Tibial nerve (tissue), 4 donors: ENCODE measurements around the gene RPTOR.

Source experiments
- EP300 ChIP-seq, 2 donors: sonication (generic); formaldehyde crosslinking; IDR thresholded peaks; one replicate each; pipeline ENCODE4 v1.6.1; 2017; ENCODE audit warnings: antibody characterized with exemption in 2 of 2, mild to moderate bottlenecking in 1 of 2
- POLR2A ChIP-seq, 2 donors: fragments of 450-650 bp; IDR thresholded peaks; one replicate each; pipeline ENCODE4 v1.6.1; 2017; ENCODE audit warnings: antibody characterized with exemption in 2 of 2, mild to moderate bottlenecking in 2 of 2, moderate library complexity in 2 of 2
- TF ChIP-seq, protein P1 (sequence below), 5 experiments: fragments of 200-600 bp in 3 of 5; fragments of 450-650 bp in 2 of 5; sonication (generic) in 3 of 5; IDR thresholded peaks; one replicate each; pipeline ENCODE4 v1.5.1; 2016 to 2019; ENCODE audit warnings: antibody characterized with exemption in 5 of 5, mild to moderate bottlenecking in 3 of 5, moderate library complexity in 2 of 5

- TF ChIP-seq, protein P1, sequence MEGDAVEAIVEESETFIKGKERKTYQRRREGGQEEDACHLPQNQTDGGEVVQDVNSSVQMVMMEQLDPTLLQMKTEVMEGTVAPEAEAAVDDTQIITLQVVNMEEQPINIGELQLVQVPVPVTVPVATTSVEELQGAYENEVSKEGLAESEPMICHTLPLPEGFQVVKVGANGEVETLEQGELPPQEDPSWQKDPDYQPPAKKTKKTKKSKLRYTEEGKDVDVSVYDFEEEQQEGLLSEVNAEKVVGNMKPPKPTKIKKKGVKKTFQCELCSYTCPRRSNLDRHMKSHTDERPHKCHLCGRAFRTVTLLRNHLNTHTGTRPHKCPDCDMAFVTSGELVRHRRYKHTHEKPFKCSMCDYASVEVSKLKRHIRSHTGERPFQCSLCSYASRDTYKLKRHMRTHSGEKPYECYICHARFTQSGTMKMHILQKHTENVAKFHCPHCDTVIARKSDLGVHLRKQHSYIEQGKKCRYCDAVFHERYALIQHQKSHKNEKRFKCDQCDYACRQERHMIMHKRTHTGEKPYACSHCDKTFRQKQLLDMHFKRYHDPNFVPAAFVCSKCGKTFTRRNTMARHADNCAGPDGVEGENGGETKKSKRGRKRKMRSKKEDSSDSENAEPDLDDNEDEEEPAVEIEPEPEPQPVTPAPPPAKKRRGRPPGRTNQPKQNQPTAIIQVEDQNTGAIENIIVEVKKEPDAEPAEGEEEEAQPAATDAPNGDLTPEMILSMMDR (IDR thresholded peaks at IDR 0.05): no peak
- no peak for TF ChIP-seq EP300 (IDR thresholded peaks at IDR 0.05)
- no peak for TF ChIP-seq POLR2A (IDR thresholded peaks at IDR 0.05)
These were observed 435.1 kb downstream of the RPTOR start for GRCh38 chr17:80979547-80980378.
